Mesendoderm (in vitro differentiated cells): Measurements from ENCODE around the gene GRIK1.
A peak's percentile ranks its signal among the peaks of the same experiment; 100 is the strongest.

Experiments
- DNase-seq: peaks from one replicate; pipeline ENCODE4 v3.0.0; 2013
- H2AK5ac ChIP-seq: 2 replicates; pipeline ENCODE4 v1.6.1; 2013; ENCODE audit warnings: low read length, inconsistent platforms
- H2BK120ac ChIP-seq: 2 replicates; pipeline ENCODE4 v1.6.1; 2013; ENCODE audit warnings: low read depth, mild to moderate bottlenecking, low read length, moderate library complexity, mixed read lengths
- H2BK15ac ChIP-seq: replicated peaks from 2 replicates; pipeline ENCODE4 v1.6.1; 2013; ENCODE audit warnings: low read depth, mild to moderate bottlenecking, moderate library complexity
- H2BK5ac ChIP-seq: 2 replicates; pipeline ENCODE4 v1.6.1; 2013; ENCODE audit warnings: low read length, inconsistent platforms
- H3K18ac ChIP-seq: 2 replicates; pipeline ENCODE4 v1.6.1; 2013; ENCODE audit warnings: mild to moderate bottlenecking, low read length, mixed read lengths
- H3K23ac ChIP-seq: one replicate; pipeline ENCODE4 v1.6.1; 2013; ENCODE audit warnings: low read length
- H3K27ac ChIP-seq: 2 replicates; pipeline ENCODE4 v1.5.1; 2013; ENCODE audit warnings: low read depth, mild to moderate bottlenecking, inconsistent platforms, low read length, moderate library complexity
- H3K27me3 ChIP-seq: 2 replicates; pipeline ENCODE4 v1.6.1; 2013; ENCODE audit warnings: low read length, control low read depth, mild to moderate bottlenecking, inconsistent platforms; ENCODE audit not compliant: insufficient read depth, poor library complexity
- H3K36me3 ChIP-seq: 2 replicates; pipeline ENCODE4 v1.6.1; 2013; ENCODE audit warnings: low read length, inconsistent platforms; ENCODE audit not compliant: control insufficient read depth, insufficient read depth
- H3K4ac ChIP-seq: one replicate; pipeline ENCODE4 v1.6.1; 2013; ENCODE audit warnings: low read depth, mild to moderate bottlenecking, low read length, moderate library complexity
- H3K4me1 ChIP-seq: 2 replicates; pipeline ENCODE4 v1.6.1; 2013; ENCODE audit warnings: low read depth, low read length, inconsistent platforms; ENCODE audit not compliant: control insufficient read depth
- H3K4me2 ChIP-seq: 2 replicates; pipeline ENCODE4 v1.6.1; 2013; ENCODE audit warnings: low read length
- H3K4me3 ChIP-seq: 2 replicates; pipeline ENCODE4 v1.5.1; 2013; ENCODE audit warnings: mild to moderate bottlenecking, low read length
- H3K56ac ChIP-seq: one replicate; pipeline ENCODE4 v1.6.1; 2013; ENCODE audit warnings: low read length
- H3K79me1 ChIP-seq: 2 replicates; pipeline ENCODE4 v1.6.1; 2013; ENCODE audit warnings: low read length, inconsistent platforms
- H3K79me2 ChIP-seq: 2 replicates; pipeline ENCODE4 v1.6.1; 2013; ENCODE audit warnings: mild to moderate bottlenecking, low read length; ENCODE audit not compliant: control insufficient read depth, insufficient read depth
- H3K9ac ChIP-seq: 2 replicates; pipeline ENCODE4 v1.6.1; 2013; ENCODE audit warnings: low read length, inconsistent platforms
- H4K5ac ChIP-seq: one replicate; pipeline ENCODE4 v1.6.1; 2013; ENCODE audit warnings: low read length
- H4K8ac ChIP-seq: one replicate; pipeline ENCODE4 v1.6.1; 2013; ENCODE audit warnings: low read depth, mild to moderate bottlenecking, control low read depth, low read length, moderate library complexity
- WGBS: extraction: QIAGEN DNeasy Blood & Tissue Kit; methylation state at CpG from one replicate; pipeline ENCODE4 v1.1.7; 2013; ENCODE audit warnings: low lambda C conversion rate, missing lambda C conversion rate; ENCODE audit not compliant: insufficient coverage; ENCODE audit errors: extremely low coverage; 5-methylcytosine and 5-hydroxymethylcytosine counted together

GRIK1 gene

DNA sequence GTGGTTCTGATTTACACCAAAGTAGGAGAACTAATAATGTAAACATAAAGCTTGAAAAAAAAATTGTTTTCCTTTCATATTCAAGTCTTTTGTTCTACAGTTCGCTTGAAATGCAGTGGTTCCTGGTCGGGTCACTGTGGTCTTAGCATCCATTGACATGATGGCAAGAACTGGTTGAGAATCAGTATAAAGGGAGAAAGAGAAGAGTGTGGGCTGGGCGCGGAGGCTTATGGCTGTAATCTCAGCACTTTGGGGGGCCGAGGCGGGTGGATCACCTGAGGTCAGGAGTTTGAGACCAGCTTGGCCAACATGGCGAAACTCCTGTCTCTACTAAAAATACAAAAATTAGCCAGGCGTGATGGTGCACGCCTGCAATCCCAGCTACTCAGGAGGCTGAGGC, 390.2 kb downstream of the GRIK1 start:
- no peaks in the 10 kb centered on the region for H3K27me3 ChIP-seq
- no peak overlapping the region for H3K9ac ChIP-seq
- no peak overlapping the region for H4K8ac ChIP-seq
- H2BK15ac ChIP-seq: no peak overlapping the region
- no peak overlapping the region for H3K4ac ChIP-seq
- no peak overlapping the region for H3K4me2 ChIP-seq
- H2BK5ac ChIP-seq: no peak overlapping the region
- no peak overlapping the region for H3K4me3 ChIP-seq
- WGBS: no CpG with 5 or more reads among the region's 9 CpGs
- no peaks in the 10 kb centered on the region for H3K79me2 ChIP-seq
- DNase-seq: no peak
- no peaks in the 10 kb centered on the region for H3K79me1 ChIP-seq
- no peak overlapping the region for H3K56ac ChIP-seq
- no peaks in the 10 kb centered on the region for H3K36me3 ChIP-seq
- no peak overlapping the region for H2BK120ac ChIP-seq
- no peak overlapping the region for H3K23ac ChIP-seq
- no peaks in the 10 kb centered on the region for H3K4me1 ChIP-seq
- H3K27ac ChIP-seq: no peak overlapping the region
- no peak overlapping the region for H2AK5ac ChIP-seq
- H4K5ac ChIP-seq: no peak overlapping the region
- no peak overlapping the region for H3K18ac ChIP-seq

DNA sequence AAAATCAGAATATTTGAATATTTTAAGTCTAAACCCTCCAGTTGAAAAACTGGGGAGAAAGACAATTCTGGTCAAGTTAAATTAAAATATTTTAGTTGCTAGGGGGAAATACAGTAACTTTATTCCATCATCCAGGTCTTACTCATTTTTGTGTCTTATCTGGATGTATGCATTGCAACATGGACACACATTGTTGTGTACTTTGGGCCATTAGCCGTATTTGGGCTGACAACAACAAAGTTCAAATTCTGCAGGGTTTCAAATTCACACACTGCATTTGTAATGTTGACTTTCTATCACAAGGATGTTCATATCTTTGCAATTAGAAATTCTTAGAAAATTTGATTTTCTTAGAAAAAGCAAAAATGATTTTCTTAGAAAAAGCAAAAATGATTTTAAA, 391.8 kb downstream of the GRIK1 start:
- Histone ChIP-seq H3K56ac (no peak overlapping the region), H3K9ac (no peak overlapping the region), H3K4ac (no peak overlapping the region), H3K36me3 (no peaks in the 10 kb centered on the region), H3K4me2 (no peak overlapping the region), H3K27me3 (no peaks in the 10 kb centered on the region), H2BK15ac (no peak overlapping the region), H4K8ac (no peak overlapping the region), H2AK5ac (no peak overlapping the region), H2BK120ac (no peak overlapping the region), H3K18ac (no peak overlapping the region), H3K4me1 (no peaks in the 10 kb centered on the region), H2BK5ac (no peak overlapping the region), H3K27ac (no peak overlapping the region), H3K79me2 (no peaks in the 10 kb centered on the region), H3K79me1 (no peaks in the 10 kb centered on the region), H3K4me3 (no peak overlapping the region), H4K5ac (no peak overlapping the region), H3K23ac (no peak overlapping the region)
- DNase-seq: no peak
- WGBS: no CpG with 5 or more reads among the region's 1 CpG

DNA sequence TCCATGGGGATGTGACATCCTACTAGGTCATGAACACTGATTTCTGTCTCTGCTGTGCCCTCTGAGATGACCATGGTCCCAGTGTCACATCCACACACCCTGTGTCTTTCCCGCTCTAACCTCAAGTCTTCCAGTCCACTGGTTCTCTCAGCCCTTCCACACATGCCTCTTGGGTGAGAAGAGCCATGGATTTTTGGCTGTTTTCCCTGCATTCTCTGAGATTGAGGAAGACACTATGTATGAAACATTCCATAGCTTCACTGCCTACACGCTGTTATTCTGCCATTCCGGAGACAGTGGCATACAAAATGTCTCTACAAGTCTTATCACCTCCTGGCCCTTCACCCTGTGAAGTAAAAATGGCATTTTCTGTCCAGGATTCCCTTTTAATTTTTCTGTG, 393.7 kb downstream of the GRIK1 start:
- no peak overlapping the region for H3K4me2 ChIP-seq
- H3K56ac ChIP-seq: no peak overlapping the region
- H3K79me1 ChIP-seq: no peaks in the 10 kb centered on the region
- H4K8ac ChIP-seq: no peak overlapping the region
- WGBS: no CpG with 5 or more reads among the region's 3 CpGs
- no peak overlapping the region for H3K9ac ChIP-seq
- peak overlapping the region; percentile 24 for H3K23ac ChIP-seq
- no peaks in the 10 kb centered on the region for H3K27me3 ChIP-seq
- no peak overlapping the region for H2AK5ac ChIP-seq
- H3K27ac ChIP-seq: no peak overlapping the region
- H3K79me2 ChIP-seq: no peaks in the 10 kb centered on the region
- no peak overlapping the region for H4K5ac ChIP-seq
- no peak for DNase-seq
- H3K4me3 ChIP-seq: no peak overlapping the region
- H3K4me1 ChIP-seq: no peaks in the 10 kb centered on the region
- H3K18ac ChIP-seq: no peak overlapping the region
- no peak overlapping the region for H3K4ac ChIP-seq
- no peak overlapping the region for H2BK15ac ChIP-seq
- H2BK120ac ChIP-seq: no peak overlapping the region
- H3K36me3 ChIP-seq: no peaks in the 10 kb centered on the region
- H2BK5ac ChIP-seq: no peak overlapping the region

DNA sequence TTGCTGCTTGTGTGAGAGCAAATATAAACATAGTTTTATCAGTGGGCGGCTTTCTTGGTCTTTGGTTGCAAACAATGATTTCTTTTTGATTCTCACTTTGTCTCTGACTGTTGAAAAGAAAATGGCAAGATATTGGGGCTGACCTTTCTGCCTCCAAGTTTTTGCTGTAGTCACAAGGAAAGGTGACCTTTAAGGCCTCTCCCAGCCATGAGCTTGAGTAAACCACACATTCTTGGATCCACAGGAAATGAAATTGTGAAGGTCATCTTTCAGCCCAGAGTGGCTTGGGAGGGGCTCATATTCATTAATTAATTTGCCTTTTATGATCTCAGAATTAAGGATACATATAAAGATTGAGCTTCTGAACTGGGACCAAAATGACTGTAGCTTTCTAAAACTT, 399.5 kb downstream of the GRIK1 start:
- no peak overlapping the region for H3K4me2 ChIP-seq
- H4K8ac ChIP-seq: no peak overlapping the region
- no peak overlapping the region for H4K5ac ChIP-seq
- no peak overlapping the region for H2BK5ac ChIP-seq
- H3K56ac ChIP-seq: no peak overlapping the region
- no peak overlapping the region for H3K23ac ChIP-seq
- H3K18ac ChIP-seq: no peak overlapping the region
- no peak overlapping the region for H2BK120ac ChIP-seq
- H2BK15ac ChIP-seq: no peak overlapping the region
- no peak for DNase-seq
- no peaks in the 10 kb centered on the region for H3K27me3 ChIP-seq
- WGBS: no CpG with 5 or more reads among the region's 1 CpG
- H3K27ac ChIP-seq: no peak overlapping the region
- no peaks in the 10 kb centered on the region for H3K79me2 ChIP-seq
- H3K4me1 ChIP-seq: no peaks in the 10 kb centered on the region
- H3K4me3 ChIP-seq: no peak overlapping the region
- H2AK5ac ChIP-seq: no peak overlapping the region
- no peak overlapping the region for H3K4ac ChIP-seq
- H3K36me3 ChIP-seq: no peaks in the 10 kb centered on the region
- H3K79me1 ChIP-seq: no peaks in the 10 kb centered on the region
- H3K9ac ChIP-seq: no peak overlapping the region

DNA sequence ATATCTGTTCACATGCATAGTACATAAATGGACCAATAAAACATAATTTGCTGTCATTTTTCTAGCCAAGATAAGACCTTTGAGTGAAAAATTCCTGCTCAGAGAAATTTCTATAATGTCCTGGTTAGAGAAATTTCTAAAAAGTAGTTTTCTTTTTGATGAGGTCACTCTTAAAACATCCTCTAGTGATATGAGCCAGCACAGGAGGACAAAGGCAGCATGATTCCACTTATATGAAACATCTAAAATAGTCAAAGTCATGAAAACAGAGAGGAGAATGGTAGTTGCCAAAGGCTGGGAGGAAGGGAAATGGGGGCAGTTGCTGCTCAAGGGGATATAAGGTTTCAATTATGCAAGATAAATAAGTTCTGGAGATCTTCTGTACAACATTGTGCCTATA, 401.7 kb downstream of the GRIK1 start:
- Histone ChIP-seq H2AK5ac (no peak overlapping the region), H3K27me3 (no peaks in the 10 kb centered on the region), H3K79me2 (no peaks in the 10 kb centered on the region), H3K4me1 (no peaks in the 10 kb centered on the region), H4K8ac (no peak overlapping the region), H2BK15ac (no peak overlapping the region), H3K23ac (no peak overlapping the region), H3K27ac (no peak overlapping the region), H3K9ac (no peak overlapping the region), H3K4me2 (no peak overlapping the region), H3K18ac (no peak overlapping the region), H3K4me3 (no peak overlapping the region), H2BK5ac (no peak overlapping the region), H3K4ac (no peak overlapping the region), H3K36me3 (no peaks in the 10 kb centered on the region), H2BK120ac (no peak overlapping the region), H4K5ac (no peak overlapping the region), H3K79me1 (no peaks in the 10 kb centered on the region), H3K56ac (no peak overlapping the region)
- DNase-seq: no peak

GRCh38 chr21:29534448-29534847, 405.3 kb downstream of the GRIK1 start:
- WGBS: no CpG with 5 or more reads among the region's 3 CpGs

More at GRCh38 chr21:29534448-29534847, 405.3 kb downstream of the GRIK1 start:
- Histone ChIP-seq H3K4me2 (no peak overlapping the region), H2AK5ac (no peak overlapping the region), H3K27ac (no peak overlapping the region), H2BK15ac (no peak overlapping the region), H3K36me3 (no peaks in the 10 kb centered on the region), H4K5ac (no peak overlapping the region), H3K9ac (no peak overlapping the region), H4K8ac (no peak overlapping the region), H3K4me1 (no peaks in the 10 kb centered on the region), H3K4ac (no peak overlapping the region), H3K18ac (no peak overlapping the region), H2BK5ac (no peak overlapping the region), H3K23ac (no peak overlapping the region), H3K79me2 (no peaks in the 10 kb centered on the region), H3K79me1 (no peaks in the 10 kb centered on the region), H2BK120ac (no peak overlapping the region), H3K56ac (no peak overlapping the region), H3K4me3 (no peak overlapping the region), H3K27me3 (no peaks in the 10 kb centered on the region)
- no peak for DNase-seq
